ENCODE measurements around the gene GPATCH8. TPM values are rescaled to one million over a fixed set of nuclear protein-coding genes. Genes with fewer than 3 reads are reported as not detected.

Gene GPATCH8
- total RNA-seq, 4 donors from 2014 or later = 31.3 to 63.9 (median 43.4) TPM

GRCh38 chr17:44417553-44417952, 85.7 kb downstream of the GPATCH8 start:
- whole genome bisulfite sequencing = 58% methylated on average over 2 of the region's 2 CpGs
- TF ChIP-seq POLR2AphosphoS5 (IDR thresholded peaks at IDR 0.05) (no peak), CTCF (IDR thresholded peaks at IDR 0.05) (no peak), POLR2A (IDR thresholded peaks at IDR 0.05) (no peak)
- H3K36me3 ChIP-seq = peaks cover 44% of the 10 kb centered on the region
- DNase-seq (ENCODE audit: low spot score in 2 of 2) = no peak
- H3K9me3 ChIP-seq = no peaks in the 10 kb centered on the region
- no peak overlapping the region for H3K27ac ChIP-seq
- H3K27me3 ChIP-seq = no peaks in the 10 kb centered on the region
- no peak overlapping the region for H3K4me3 ChIP-seq
- peaks cover 7% of the 10 kb centered on the region for H3K4me1 ChIP-seq

GRCh38 chr17:44416558-44417289, 86.5 kb downstream of the GPATCH8 start:
- 98% methylated on average over 2 of the region's 2 CpGs for WGBS
- H3K36me3 ChIP-seq = peaks cover 44% of the 10 kb centered on the region
- no peaks in the 10 kb centered on the region for H3K27me3 ChIP-seq

GRCh38 chr17:44414394-44415155, 88.6 kb downstream of the GPATCH8 start:
- no peak overlapping the region for H3K4me3 ChIP-seq
- H3K9me3 ChIP-seq = no peaks in the 10 kb centered on the region
- peaks cover 36% of the 10 kb centered on the region for H3K36me3 ChIP-seq
- 100% methylated on average over 1 of the region's 1 CpG for WGBS
- H3K27me3 ChIP-seq = no peaks in the 10 kb centered on the region
- no peak for TF ChIP-seq CTCF (IDR thresholded peaks at IDR 0.05)
- no peak for TF ChIP-seq POLR2AphosphoS5 (IDR thresholded peaks at IDR 0.05)
- TF ChIP-seq EP300 (IDR thresholded peaks at IDR 0.05) = no peak
- TF ChIP-seq POLR2A (IDR thresholded peaks at IDR 0.05) = no peak
- H3K4me1 ChIP-seq = peaks cover 7% of the 10 kb centered on the region
- DNase-seq (ENCODE audit: low spot score in 2 of 2) = no peak
- no peak overlapping the region for H3K27ac ChIP-seq

More at GRCh38 chr17:44416558-44417289, 86.5 kb downstream of the GPATCH8 start:
- no peak overlapping the region for H3K4me3 ChIP-seq
- no peak overlapping the region for H3K27ac ChIP-seq
- no peaks in the 10 kb centered on the region for H3K9me3 ChIP-seq
- peaks cover 7% of the 10 kb centered on the region for H3K4me1 ChIP-seq
- no peak for TF ChIP-seq CTCF (IDR thresholded peaks at IDR 0.05)
- TF ChIP-seq POLR2A (IDR thresholded peaks at IDR 0.05) = no peak
- no peak for TF ChIP-seq POLR2AphosphoS5 (IDR thresholded peaks at IDR 0.05)
- TF ChIP-seq EP300 (IDR thresholded peaks at IDR 0.05) = no peak
- no peak for DNase-seq (ENCODE audit: low spot score in 2 of 2)

- no peak for DNase-seq (ENCODE audit: low spot score in 2 of 2)
- Histone ChIP-seq H3K9me3 (no peaks in the 10 kb centered on the region), H3K4me1 (no peaks in the 10 kb centered on the region), H3K27me3 (no peaks in the 10 kb centered on the region), H3K4me3 (no peak overlapping the region), H3K27ac (no peak overlapping the region), H3K36me3 (peaks cover 26% of the 10 kb centered on the region)
- WGBS = 84% methylated on average over 7 of the region's 7 CpGs
- peak in 1 of 2 donors; percentile 12 for TF ChIP-seq CTCF (IDR thresholded peaks at IDR 0.05)
- no peak for TF ChIP-seq POLR2AphosphoS5 (IDR thresholded peaks at IDR 0.05)
- TF ChIP-seq EP300 (IDR thresholded peaks at IDR 0.05) = no peak
- no peak for TF ChIP-seq POLR2A (IDR thresholded peaks at IDR 0.05)
These were observed 93.7 kb downstream of the GPATCH8 start for GRCh38 chr17:44409309-44410028.

GRCh38 chr17:44408786-44409185, 94.4 kb downstream of the GPATCH8 start:
- DNase-seq (ENCODE audit: low spot score in 2 of 2) = no peak
- Histone ChIP-seq H3K36me3 (peaks cover 33% of the 10 kb centered on the region), H3K9me3 (no peaks in the 10 kb centered on the region), H3K27me3 (no peaks in the 10 kb centered on the region), H3K4me1 (no peaks in the 10 kb centered on the region), H3K4me3 (no peak overlapping the region), H3K27ac (no peak overlapping the region)
- TF ChIP-seq EP300 (IDR thresholded peaks at IDR 0.05) (no peak), POLR2A (IDR thresholded peaks at IDR 0.05) (no peak), POLR2AphosphoS5 (IDR thresholded peaks at IDR 0.05) (no peak), CTCF (IDR thresholded peaks at IDR 0.05) (no peak)
- 95% methylated on average over 4 of the region's 4 CpGs for WGBS
